Measurements from ENCODE around the gene CAV1.

GRCh38 chr7:116528008-116528789 lies 3.4 kb downstream of the CAV1 start:
- TF ChIP-seq CTCF (IDR thresholded peaks at IDR 0.05) (no peak), POLR2A (IDR thresholded peaks at IDR 0.05) (no peak)

Measured in testis (tissue), 2 donors.